GM13977 (cell line): ENCODE data around the gene IL5RA.

Experiments
- DNase-seq: peaks from one replicate; pipeline ENCODE4 v3.0.0; 2012; ENCODE audit warnings: low spot score
- in situ Hi-C: fragments of 300-500 bp; cut with MboI; formaldehyde crosslinking; loops from one replicate; pipeline ENCODE4 v1.12.0; 2022; ENCODE audit warnings: low sequenced_read_pairs, low pct_unique_long_range_greater_than_20kb, mixed read lengths, inconsistent platforms; ENCODE audit not compliant: unreplicated experiment
- TF ChIP-seq, protein P1 (sequence below): IDR thresholded peaks from 2 replicates; pipeline ENCODE4 v1.5.1; 2012; ENCODE audit warnings: mild to moderate bottlenecking, control low read depth; ENCODE audit not compliant: insufficient read depth; ENCODE audit errors: extremely low read depth, missing control alignments

Gene IL5RA

DNA sequence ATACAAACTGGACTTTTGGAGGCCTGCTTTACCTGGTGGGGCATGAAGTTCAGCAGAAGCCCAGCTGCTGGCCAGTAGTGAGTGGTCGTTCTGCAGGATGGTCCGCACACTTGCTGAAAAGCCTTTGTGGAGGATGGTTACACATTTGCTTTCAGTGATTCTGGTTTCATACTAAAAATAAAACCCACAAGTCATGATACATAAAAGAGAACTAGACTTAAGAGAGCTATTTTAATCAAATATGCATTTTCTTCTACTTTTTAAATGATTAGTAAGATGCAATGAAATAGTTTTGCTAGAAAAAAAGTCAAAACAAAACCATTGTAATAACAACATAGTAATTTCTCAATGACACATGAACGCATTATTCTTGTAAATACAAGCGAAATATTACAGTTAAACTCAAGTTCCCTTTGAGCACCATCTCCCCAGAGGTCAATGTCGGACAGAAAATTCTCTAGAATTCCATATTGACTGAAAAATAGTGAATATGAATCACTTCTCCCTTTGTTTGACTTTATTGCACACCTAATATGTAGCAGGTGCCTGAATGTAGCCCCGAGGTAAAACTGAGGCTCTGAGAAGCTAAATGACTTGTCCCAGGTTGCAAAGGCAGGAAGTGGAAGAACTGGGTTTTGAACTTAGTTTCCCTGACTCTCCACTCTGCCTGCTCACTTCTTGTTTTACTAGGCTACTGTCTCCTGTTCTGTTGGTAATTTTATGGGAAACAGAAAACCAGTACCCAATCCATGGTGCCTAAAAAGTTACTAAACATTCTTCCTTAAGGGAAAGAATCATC, 8.3 kb downstream of the IL5RA start:
- no peak for DNase-seq
- TF ChIP-seq, protein P1, sequence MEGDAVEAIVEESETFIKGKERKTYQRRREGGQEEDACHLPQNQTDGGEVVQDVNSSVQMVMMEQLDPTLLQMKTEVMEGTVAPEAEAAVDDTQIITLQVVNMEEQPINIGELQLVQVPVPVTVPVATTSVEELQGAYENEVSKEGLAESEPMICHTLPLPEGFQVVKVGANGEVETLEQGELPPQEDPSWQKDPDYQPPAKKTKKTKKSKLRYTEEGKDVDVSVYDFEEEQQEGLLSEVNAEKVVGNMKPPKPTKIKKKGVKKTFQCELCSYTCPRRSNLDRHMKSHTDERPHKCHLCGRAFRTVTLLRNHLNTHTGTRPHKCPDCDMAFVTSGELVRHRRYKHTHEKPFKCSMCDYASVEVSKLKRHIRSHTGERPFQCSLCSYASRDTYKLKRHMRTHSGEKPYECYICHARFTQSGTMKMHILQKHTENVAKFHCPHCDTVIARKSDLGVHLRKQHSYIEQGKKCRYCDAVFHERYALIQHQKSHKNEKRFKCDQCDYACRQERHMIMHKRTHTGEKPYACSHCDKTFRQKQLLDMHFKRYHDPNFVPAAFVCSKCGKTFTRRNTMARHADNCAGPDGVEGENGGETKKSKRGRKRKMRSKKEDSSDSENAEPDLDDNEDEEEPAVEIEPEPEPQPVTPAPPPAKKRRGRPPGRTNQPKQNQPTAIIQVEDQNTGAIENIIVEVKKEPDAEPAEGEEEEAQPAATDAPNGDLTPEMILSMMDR: no peak
- in situ Hi-C loops: no loop called here

DNA sequence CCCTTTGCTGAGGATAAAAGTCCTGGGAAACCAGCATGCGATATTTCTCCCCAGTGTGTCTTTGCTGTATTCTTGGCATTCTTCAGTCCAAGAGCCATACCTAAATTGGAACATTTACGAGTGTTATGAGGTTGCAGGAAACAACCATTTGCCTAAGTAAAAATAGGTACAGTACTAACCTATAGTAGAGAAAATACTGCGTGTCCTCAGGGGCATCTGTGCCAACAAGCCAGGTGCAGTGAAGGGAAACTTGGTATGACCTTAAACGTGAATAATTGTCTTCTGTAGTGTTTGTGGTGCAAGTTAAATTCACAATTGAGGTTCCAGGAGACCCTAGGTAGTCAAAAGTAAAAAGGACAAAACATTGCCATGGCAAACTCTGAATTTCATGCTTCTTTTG, 12.2 kb downstream of the IL5RA start:
- DNase-seq: no peak
- in situ Hi-C loops: no loop called here
- TF ChIP-seq, protein P1: no peak

DNA sequence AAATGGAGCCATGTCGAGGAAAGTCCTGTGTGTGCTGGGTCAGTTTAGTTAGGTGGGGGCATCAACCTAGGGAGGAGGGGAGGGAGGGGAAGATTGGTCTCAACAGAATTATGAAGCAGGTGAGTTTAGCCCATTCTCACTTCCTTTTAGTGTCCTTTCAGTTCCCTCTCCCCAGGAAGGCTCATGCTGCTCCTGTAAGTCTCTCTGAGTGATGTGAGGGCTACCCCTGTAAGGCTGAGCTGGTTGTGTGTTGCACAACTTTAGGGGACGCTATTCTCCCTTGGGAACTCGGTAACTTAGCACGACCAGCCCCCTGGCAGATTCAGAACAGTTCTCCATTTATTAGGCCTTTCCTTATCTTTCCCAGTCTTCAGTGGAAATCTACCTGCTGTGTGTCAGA, 21.2 kb downstream of the IL5RA start:
- in situ Hi-C loops: no loop called here
- peak; percentile 26 for DNase-seq
- TF ChIP-seq, protein P1: peak; percentile 16

DNA sequence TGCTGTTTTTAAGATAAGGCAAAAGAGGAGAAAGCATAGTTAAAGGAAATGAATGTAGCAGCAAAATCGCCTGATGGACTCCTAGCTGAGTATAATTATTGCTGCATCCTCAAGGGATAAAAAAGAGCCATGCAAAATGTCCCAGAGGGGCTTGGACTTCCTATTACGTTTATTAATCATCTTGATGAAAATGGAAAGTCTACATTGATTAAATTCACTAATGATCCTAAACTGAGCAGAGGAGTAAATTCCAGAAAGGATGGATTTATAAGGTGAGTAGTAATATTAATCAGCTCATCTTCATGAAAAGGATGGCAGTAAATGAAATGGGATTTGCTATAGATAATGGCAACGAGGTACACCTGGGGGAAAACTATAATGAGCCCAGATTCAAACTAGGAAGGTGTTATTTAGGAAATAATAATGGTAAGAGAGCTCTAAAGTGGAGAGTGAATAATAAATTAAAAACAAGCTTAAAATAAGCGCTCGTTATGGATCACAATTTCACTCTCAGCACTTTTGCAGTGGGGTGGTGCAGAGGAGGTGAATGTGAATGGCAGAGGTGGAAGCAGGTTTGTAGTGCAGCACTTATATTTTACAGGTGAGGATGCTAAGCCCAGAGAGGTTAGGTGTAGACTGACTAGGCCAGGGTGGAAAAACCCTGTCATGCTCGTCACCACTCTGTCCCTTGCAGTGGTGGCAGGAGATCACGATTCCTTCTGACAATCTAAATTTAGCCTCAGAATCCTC, 22.3 kb downstream of the IL5RA start:
- in situ Hi-C loops: no loop called here
- no peak for DNase-seq
- TF ChIP-seq, protein P1: no peak

DNA sequence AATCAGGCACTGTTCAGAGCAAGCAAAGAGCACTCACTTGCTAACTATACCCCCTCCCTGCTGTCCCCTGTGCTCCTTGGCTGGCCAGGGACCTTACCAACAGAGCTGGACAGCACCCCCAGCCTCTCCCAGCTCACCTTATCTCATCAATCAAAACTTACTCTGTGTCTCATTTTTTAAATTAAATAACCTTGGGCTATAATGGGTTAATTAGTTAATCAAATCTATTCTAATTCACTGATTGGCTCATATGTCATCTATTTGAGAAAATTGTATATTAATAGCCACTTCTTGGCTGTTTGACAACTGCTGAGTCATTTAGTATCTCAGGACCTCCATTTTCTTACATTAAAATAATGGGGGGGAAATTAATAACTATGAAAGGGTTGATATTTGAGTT, 22.9 kb downstream of the IL5RA start:
- in situ Hi-C loops: no loop called here
- TF ChIP-seq, protein P1: no peak
- DNase-seq: no peak

DNA sequence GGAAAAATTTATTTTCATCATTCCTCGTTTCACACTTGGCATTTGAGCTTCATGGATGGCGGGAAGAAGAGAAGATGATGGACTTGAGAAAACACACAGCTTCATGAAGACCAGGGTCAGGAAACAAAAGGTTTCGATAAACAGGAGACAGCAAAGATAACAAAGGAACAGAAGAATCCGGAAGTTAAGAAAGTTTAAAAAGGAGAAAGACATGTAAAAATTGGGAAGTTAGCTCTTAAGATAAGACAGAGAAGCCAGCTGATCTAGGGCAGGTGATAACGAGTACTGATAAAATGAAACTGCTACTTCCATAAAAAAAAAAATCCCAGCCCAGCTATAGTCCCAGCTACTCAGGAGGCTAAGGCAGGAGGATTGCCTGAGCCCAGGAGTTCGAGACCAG, 23.9 kb downstream of the IL5RA start:
- in situ Hi-C loops: no loop called here
- no peak for DNase-seq
- TF ChIP-seq, protein P1: no peak
